Naive thymus-derived CD4-positive, alpha-beta T cell (primary cell): Measurements from ENCODE around the gene TAGLN. TPM values are rescaled to one million over a fixed set of nuclear protein-coding genes. Genes with fewer than 3 reads are reported as not detected.
A peak's percentile ranks its signal among the peaks of the same experiment; 100 is the strongest.
"Not testable (repeated sequence)": the region's sequence is repeated elsewhere in the genome, so short reads cannot be mapped to it uniquely, and the experiment has no call there.

Experiments used
- ATAC-seq: fragments of 150-1000 bp; cut with Tn5 transposase; 2 replicates; pipeline ENCODE4 v1.10.0; 2021; ENCODE audit warnings: mild to moderate bottlenecking, moderate library complexity
- CTCF ChIA-PET: fragments of 350-600 bp; sonication (Branson Sonifier 250); formaldehyde crosslinking; loops from one replicate; lab custom pipeline; 2021; ENCODE audit warnings: antibody characterized with exemption; lab: Charles Lee
- POLR2A ChIA-PET: fragments of 350-600 bp; sonication (Branson Sonifier 250); formaldehyde crosslinking; loops from one replicate; lab custom pipeline; 2021; ENCODE audit warnings: antibody characterized with exemption, inconsistent platforms; lab: Charles Lee
- DNase-seq, 9 donors: peaks; one replicate each; pipeline versions ENCODE4 v3.0.0 to v3.0.0-alpha.2; 2020 to 2022; ENCODE audit warnings: mixed read lengths in 1 of 9
- H3K27ac ChIP-seq: one replicate; pipeline ENCODE4 v1.7.0; 2013; ENCODE audit warnings: mild to moderate bottlenecking, low read depth, low read length, moderate library complexity
- H3K27me3 ChIP-seq, 2 donors: one replicate each; pipeline ENCODE4 v1.7.0; 2013; ENCODE audit warnings: low read length in 2 of 2, mild to moderate bottlenecking in 2 of 2, moderate library complexity in 2 of 2; ENCODE audit not compliant: control insufficient read depth in 2 of 2, insufficient read depth in 2 of 2
- H3K36me3 ChIP-seq, 3 experiments: 1 replicate in 2 of 3; 2 replicates in 1 of 3; pipeline ENCODE4 v1.7.0; 2013; ENCODE audit warnings: low read length in 3 of 3, mild to moderate bottlenecking in 3 of 3, moderate library complexity in 1 of 3; ENCODE audit not compliant: insufficient read depth in 3 of 3, control insufficient read depth in 2 of 3
- H3K4me1 ChIP-seq, 2 donors: one replicate each; pipeline ENCODE4 v1.7.0; 2013; ENCODE audit warnings: low read length in 2 of 2, mild to moderate bottlenecking in 2 of 2, moderate library complexity in 1 of 2; ENCODE audit not compliant: control insufficient read depth in 2 of 2, insufficient read depth in 2 of 2
- H3K4me3 ChIP-seq: 2 replicates; pipeline ENCODE4 v1.7.0; 2013; ENCODE audit warnings: mild to moderate bottlenecking, low read length
- H3K9me3 ChIP-seq, 3 experiments: 1 replicate in 2 of 3; 2 replicates in 1 of 3; pipeline ENCODE4 v1.7.0; 2013; ENCODE audit warnings: low read length in 3 of 3; ENCODE audit not compliant: control insufficient read depth in 2 of 3
- H3K27ac Mint-ChIP-seq, 9 donors: one replicate each; pipeline ENCODE4 v1.8.0; 2020 to 2022; ENCODE audit warnings: mixed read lengths in 9 of 9, mild to moderate bottlenecking in 8 of 9, moderate library complexity in 5 of 9, inconsistent platforms in 2 of 9
- H3K27me3 Mint-ChIP-seq, 5 donors: one replicate each; pipeline ENCODE4 v1.8.0; 2021 to 2022; ENCODE audit warnings: mixed read lengths in 5 of 5, mild to moderate bottlenecking in 1 of 5
- H3K36me3 Mint-ChIP-seq, 5 donors: one replicate each; pipeline ENCODE4 v1.8.0; 2020 to 2022; ENCODE audit warnings: mixed read lengths in 5 of 5, mild to moderate bottlenecking in 3 of 5, inconsistent platforms in 1 of 5
- H3K4me1 Mint-ChIP-seq, 7 donors: one replicate each; pipeline ENCODE4 v1.8.0; 2020 to 2022; ENCODE audit warnings: mixed read lengths in 7 of 7, mild to moderate bottlenecking in 3 of 7, inconsistent platforms in 1 of 7
- H3K4me3 Mint-ChIP-seq, 10 donors: one replicate each; pipeline ENCODE4 v1.8.0; 2020 to 2022; ENCODE audit warnings: mild to moderate bottlenecking in 10 of 10, mixed read lengths in 10 of 10, moderate library complexity in 6 of 10, inconsistent platforms in 2 of 10
- H3K9me3 Mint-ChIP-seq, 11 donors: one replicate each; pipeline ENCODE4 v1.8.0; 2020 to 2022; ENCODE audit warnings: mixed read lengths in 11 of 11, mild to moderate bottlenecking in 4 of 11, inconsistent platforms in 1 of 11, moderate library complexity in 1 of 11
- intact Hi-C, 2 donors: fragments of 100-400 bp; cut with micrococcal nuclease; formaldehyde crosslinking; loops; one replicate each; pipeline ENCODE4 v1.15.1; 2023
- polyA plus RNA-seq, 2 donors: library from polyadenylated mRNA; unstranded; fragments of 300-500 nt; fragmentation: Illumina TruSeq; gene quantifications; one replicate each; pipeline ENCODE4 v1.2.3, GENCODE V29; 2021
- total RNA-seq, 6 experiments: library from RNA in 5 of 6; stranded (reverse) in 5 of 6; gene quantifications; 1 replicate in 5 of 6; 2 replicates in 1 of 6; pipeline ENCODE4 v1.2.3 and lab custom pipeline; 2021 to 2026

TAGLN gene
- total and polyA plus RNA-seq, 7 experiments from 2014 or later = 0.32 to 28.0 (median 13.7) TPM

- CTCF ChIA-PET = no interaction called here
- Mint-ChIP-seq H3K9me3 (no peaks in the 10 kb centered on the region), H3K27ac (peak overlapping the region in 4 of 9 donors; percentile 36 to 76 (median 58)), H3K36me3 (peaks cover 4 to 10% (median 8%) of the 10 kb centered on the region in 5 donors), H3K4me1 (peaks cover 0 to 5% (median 0%) of the 10 kb centered on the region in 7 donors), H3K4me3 (no peak overlapping the region), H3K27me3 (no peaks in the 10 kb centered on the region)
- DNase-seq (no peak), ATAC-seq (peak; percentile 16)
- Histone ChIP-seq H3K36me3 (peaks cover 0 to 52% (median 7%) of the 10 kb centered on the region in 3 experiments), H3K9me3 (no peaks in the 10 kb centered on the region), H3K27ac (no peak overlapping the region), H3K4me3 (no peak overlapping the region), H3K27me3 (no peaks in the 10 kb centered on the region), H3K4me1 (no peaks in the 10 kb centered on the region)
- intact Hi-C loops = no loop called here
- POLR2A ChIA-PET = interaction anchor here (0.6 to 1.6 kb wide), 2 partner anchors 12 to 1351 kb away, joined by 4 read pairs; no protein-coding TSS in a partner anchor
These were observed 3.9 kb downstream of the TAGLN start for GRCh38 chr11:117203069-117203407.

GRCh38 chr11:117204283-117205080 is 5.3 kb downstream of the TAGLN start:
- Mint-ChIP-seq H3K27me3 (no peaks in the 10 kb centered on the region), H3K27ac (peak overlapping the region in 4 of 9 donors; percentile 36 to 68 (median 54)), H3K9me3 (no peaks in the 10 kb centered on the region), H3K4me3 (no peak overlapping the region), H3K4me1 (peaks cover 0 to 5% (median 0%) of the 10 kb centered on the region in 7 donors), H3K36me3 (peaks cover 4 to 14% (median 8%) of the 10 kb centered on the region in 5 donors)
- Histone ChIP-seq H3K9me3 (no peaks in the 10 kb centered on the region), H3K27me3 (no peaks in the 10 kb centered on the region), H3K4me1 (no peaks in the 10 kb centered on the region), H3K36me3 (peaks cover 0 to 48% (median 7%) of the 10 kb centered on the region in 3 experiments), H3K27ac (no peak overlapping the region), H3K4me3 (no peak overlapping the region)
- POLR2A ChIA-PET = no interaction called here
- CTCF ChIA-PET = interaction anchor here (1.3 kb wide), 1 partner anchor 24 kb away, joined by 3 read pairs; no protein-coding TSS in a partner anchor
- intact Hi-C loops = loop anchor here in 1 of 2 donors (5.0 kb wide), 1 partner anchor 72 kb away; no protein-coding TSS in a partner anchor
- ATAC-seq = no peak
- DNase-seq = no peak

GRCh38 chr11:117205211-117205818 is 6.1 kb downstream of the TAGLN start:
- ChIA-PET POLR2A (no interaction called here), CTCF (interaction anchor here (1.3 kb wide), 1 partner anchor 25 kb away, joined by 3 read pairs; no protein-coding TSS in a partner anchor)
- intact Hi-C loops = loop anchor here in 1 of 2 donors (5.0 kb wide), 1 partner anchor 73 kb away; no protein-coding TSS in a partner anchor
- ATAC-seq (no peak), DNase-seq (no peak)
- Mint-ChIP-seq H3K27me3 (no peaks in the 10 kb centered on the region), H3K36me3 (peaks cover 4 to 17% (median 9%) of the 10 kb centered on the region in 5 donors), H3K4me3 (no peak overlapping the region), H3K4me1 (peaks cover 0 to 5% (median 0%) of the 10 kb centered on the region in 7 donors), H3K9me3 (no peaks in the 10 kb centered on the region), H3K27ac (peak overlapping the region in 3 of 9 donors; percentile 44 to 68 (median 64))
- H3K9me3 ChIP-seq = no peaks in the 10 kb centered on the region
- no peak overlapping the region for H3K27ac ChIP-seq
- H3K27me3 ChIP-seq = no peaks in the 10 kb centered on the region
- no peak overlapping the region for H3K4me3 ChIP-seq
- no peaks in the 10 kb centered on the region for H3K4me1 ChIP-seq
- H3K36me3 ChIP-seq = peaks cover 0 to 48% (median 7%) of the 10 kb centered on the region in 3 experiments

- H3K4me1 ChIP-seq, H3K27me3 Mint-ChIP-seq, H3K27me3 ChIP-seq, H3K4me3 Mint-ChIP-seq, H3K9me3 Mint-ChIP-seq, H3K4me3 ChIP-seq, DNase-seq, H3K27ac ChIP-seq, CTCF ChIA-PET, H3K9me3 ChIP-seq, ATAC-seq, POLR2A ChIA-PET, H3K4me1 Mint-ChIP-seq: not testable (repeated sequence)
- intact Hi-C loops = loop anchor here in 1 of 2 donors (5.0 kb wide), 1 partner anchor 74 kb away; no protein-coding TSS in a partner anchor
- H3K36me3 ChIP-seq = peaks cover 0 to 46% (median 7%) of the 10 kb centered on the region in 3 experiments
- H3K27ac Mint-ChIP-seq = peak overlapping the region in 2 of 9 donors; percentile 65 to 76
- H3K36me3 Mint-ChIP-seq = peaks cover 4 to 22% (median 9%) of the 10 kb centered on the region in 5 donors
These were observed 6.9 kb downstream of the TAGLN start for GRCh38 chr11:117206111-117206510.

GRCh38 chr11:117206859-117207258 is 7.7 kb downstream of the TAGLN start:
- H3K27ac ChIP-seq, POLR2A ChIA-PET, H3K27me3 Mint-ChIP-seq, H3K9me3 Mint-ChIP-seq, H3K4me3 Mint-ChIP-seq, H3K9me3 ChIP-seq, H3K27ac Mint-ChIP-seq, DNase-seq, H3K4me1 ChIP-seq, ATAC-seq, H3K27me3 ChIP-seq, H3K4me3 ChIP-seq, CTCF ChIA-PET, H3K4me1 Mint-ChIP-seq: not testable (repeated sequence)
- peaks cover 4 to 50% (median 7%) of the 10 kb centered on the region in 3 experiments for H3K36me3 ChIP-seq
- H3K36me3 Mint-ChIP-seq = peaks cover 9 to 29% (median 14%) of the 10 kb centered on the region in 5 donors
- intact Hi-C loops = loop anchor here in 1 of 2 donors (5.0 kb wide), 1 partner anchor 75 kb away; no protein-coding TSS in a partner anchor

GRCh38 chr11:117207481-117207880 is 8.3 kb downstream of the TAGLN start:
- H3K27ac ChIP-seq, H3K9me3 Mint-ChIP-seq, H3K27ac Mint-ChIP-seq, H3K27me3 ChIP-seq, POLR2A ChIA-PET, H3K4me3 Mint-ChIP-seq, H3K4me1 ChIP-seq, H3K27me3 Mint-ChIP-seq, H3K4me3 ChIP-seq, ATAC-seq, DNase-seq, H3K9me3 ChIP-seq, H3K4me1 Mint-ChIP-seq, CTCF ChIA-PET: not testable (repeated sequence)
- H3K36me3 Mint-ChIP-seq = peaks cover 9 to 29% (median 14%) of the 10 kb centered on the region in 5 donors
- intact Hi-C loops = loop anchor here in 1 of 2 donors (5.0 kb wide), 1 partner anchor 75 kb away; no protein-coding TSS in a partner anchor
- H3K36me3 ChIP-seq = peaks cover 7 to 53% (median 8%) of the 10 kb centered on the region in 3 experiments
